ENCODE results near the gene CNTLN. TPM values are rescaled to one million over a fixed set of nuclear protein-coding genes. Genes with fewer than 3 reads are reported as not detected.

Gene CNTLN
- total RNA-seq, 1 donor from 2014 or later: 3.1 TPM

DNA sequence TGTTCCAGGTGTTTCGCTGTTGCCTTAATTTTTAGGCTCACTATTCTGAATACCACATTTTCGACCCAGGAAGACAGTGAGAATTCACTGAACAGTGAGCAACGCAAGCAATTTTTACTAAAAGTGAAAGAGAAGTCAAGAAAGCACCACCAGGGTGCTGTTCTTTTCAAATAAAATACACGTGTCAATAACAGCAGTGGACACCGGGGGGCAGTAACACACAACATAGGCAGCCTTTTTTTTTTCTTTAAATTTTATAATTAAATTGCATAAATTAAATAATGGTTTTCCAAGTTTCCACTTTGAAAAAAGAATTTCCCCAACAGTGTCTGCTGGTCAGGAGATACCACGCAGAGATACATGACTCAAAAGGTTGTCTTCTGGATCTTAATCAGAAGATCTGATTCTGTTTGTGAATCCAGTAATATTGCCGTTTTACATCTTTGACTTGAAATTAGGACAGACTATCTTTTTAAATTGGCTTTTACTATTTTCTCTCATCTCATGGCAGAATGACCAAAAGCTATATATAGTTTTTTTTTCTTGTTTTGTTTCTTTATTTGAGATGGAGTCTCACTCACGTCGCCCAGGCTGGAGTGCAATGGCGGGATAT is 396.9 kb downstream of the CNTLN start:
- DNase-seq (no peak), ATAC-seq (ENCODE audit: poor library complexity) (peak; percentile 55)
- intact Hi-C loops (cut with DNase I): loop anchor here (2.0 to 5.0 kb wide), 2 partner anchors 271 to 686 kb away; no protein-coding TSS in a partner anchor

DNA sequence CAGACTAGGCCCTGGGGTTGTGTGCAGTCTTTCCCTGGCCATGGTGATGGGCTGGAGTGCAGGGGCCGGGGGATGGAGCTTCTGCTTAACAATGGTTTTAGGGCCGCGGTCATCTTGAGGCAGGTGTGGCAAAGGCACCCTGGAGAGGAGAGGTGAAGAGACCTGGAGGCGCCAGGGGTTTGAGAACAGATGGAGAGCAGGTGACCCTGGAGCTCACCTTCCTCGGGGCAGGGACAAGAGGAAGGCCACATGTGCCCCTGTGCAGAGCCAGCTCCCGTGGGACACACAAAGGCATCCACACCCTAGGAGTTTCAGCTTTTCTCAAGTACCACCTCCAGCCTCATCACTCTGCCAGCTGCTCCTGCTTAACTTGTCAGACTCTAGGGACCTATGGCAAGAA is 397.6 kb downstream of the CNTLN start:
- DNase-seq (no peak), ATAC-seq (ENCODE audit: poor library complexity) (no peak)
- intact Hi-C loops (cut with DNase I): loop anchor here (5.0 kb wide), 1 partner anchor 685 kb away; no protein-coding TSS in a partner anchor

DNA sequence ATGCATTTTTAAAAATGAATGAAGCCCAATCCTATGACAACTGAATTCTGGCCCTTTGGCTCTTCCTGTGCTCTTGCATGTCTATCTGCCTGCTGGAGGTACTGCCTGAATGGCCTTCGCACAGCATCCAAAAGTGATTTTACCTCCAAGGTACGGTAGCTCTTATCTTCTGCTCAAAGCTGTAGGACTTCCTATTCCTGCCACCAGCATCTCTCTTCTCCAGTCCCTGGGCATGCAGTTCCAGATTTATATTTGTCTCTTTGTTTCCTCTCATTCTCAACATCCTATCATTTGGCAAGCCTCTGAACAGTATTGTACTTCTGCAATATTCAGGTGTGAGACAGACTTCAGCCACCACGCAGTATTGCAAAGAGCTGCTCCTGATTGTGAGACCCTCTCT is 400.3 kb downstream of the CNTLN start:
- intact Hi-C loops (cut with DNase I): no loop called here
- no peak for ATAC-seq (ENCODE audit: poor library complexity)
- DNase-seq: no peak

DNA sequence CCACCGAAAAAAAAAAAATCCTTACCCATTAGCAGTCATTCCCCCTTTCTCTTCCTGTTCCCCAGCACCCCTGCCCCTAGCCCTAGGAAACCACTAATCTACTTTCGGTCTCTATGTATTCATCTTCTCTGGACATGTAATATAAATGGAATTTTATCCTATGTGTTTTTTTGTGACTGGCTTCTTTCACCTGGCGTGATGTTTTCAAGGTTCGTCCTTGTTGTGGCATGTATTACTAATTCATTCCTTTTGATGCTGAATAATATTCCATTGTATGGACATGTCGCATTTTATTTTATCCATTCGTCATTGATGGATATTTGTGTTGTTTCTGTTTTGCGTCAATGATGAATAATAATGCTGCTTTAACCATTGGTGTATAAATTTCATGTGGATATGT is 401.2 kb downstream of the CNTLN start:
- DNase-seq: no peak
- intact Hi-C loops (cut with DNase I): no loop called here
- ATAC-seq (ENCODE audit: poor library complexity): no peak

DNA sequence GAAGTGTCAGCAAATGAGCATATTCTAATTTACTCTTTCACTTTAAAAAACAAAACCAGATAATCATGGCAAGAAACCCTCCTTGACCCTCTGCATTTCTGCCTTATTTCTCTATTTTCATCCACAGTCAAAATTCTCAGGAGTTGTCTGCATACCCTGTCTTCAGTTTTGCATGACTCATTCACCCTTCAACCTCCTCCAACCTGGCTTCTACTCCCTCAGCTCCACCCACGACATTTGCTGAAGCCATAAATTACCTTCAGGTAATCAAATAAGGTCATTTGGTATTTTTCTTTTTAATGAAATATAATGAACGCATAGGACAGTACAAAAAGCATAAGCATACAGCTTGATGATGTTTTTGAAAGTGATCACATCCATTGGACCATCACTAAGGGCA is 416.2 kb downstream of the CNTLN start:
- ATAC-seq (ENCODE audit: poor library complexity) (no peak), DNase-seq (no peak)
- intact Hi-C loops (cut with DNase I): no loop called here

Measured in Right ventricle myocardium superior (tissue), 1 donor.